K562 (cell line): ENCODE measurements around the gene SLC35B4. TPM values are rescaled to one million over a fixed set of nuclear protein-coding genes. Genes with fewer than 3 reads are reported as not detected.
A peak's percentile ranks its signal among the peaks of the same experiment; 100 is the strongest.

Experiments
- C11orf30 ChIP-seq: fragments of 450-650 bp; IDR thresholded peaks from 2 replicates; pipeline ENCODE4 v1.6.1; 2016; ENCODE audit warnings: low read depth, mild to moderate bottlenecking
- CTBP1 ChIP-seq: fragments of 450-650 bp; IDR thresholded peaks from 2 replicates; pipeline ENCODE4 v1.6.1; 2016; ENCODE audit warnings: borderline replicate concordance
- CXXC5 ChIP-seq: fragments of 250-450 bp; sonication (Bioruptor Pico); IDR thresholded peaks from 2 replicates; pipeline ENCODE4 v1.8.0; 2022; ENCODE audit warnings: inconsistent platforms, mild to moderate bottlenecking, moderate library complexity
- DMBX1 ChIP-seq: fragments of 250-450 bp; sonication (Bioruptor Pico); IDR thresholded peaks from 2 replicates; pipeline ENCODE4 v1.8.0; 2022; ENCODE audit warnings: inconsistent platforms, mild to moderate bottlenecking, moderate library complexity, borderline replicate concordance
- DPF2 ChIP-seq: fragments of 450-650 bp; IDR thresholded peaks from 2 replicates; pipeline ENCODE4 v1.6.1; 2016
- E2F1 ChIP-seq: sonication (generic); formaldehyde crosslinking; IDR thresholded peaks from 2 replicates; pipeline ENCODE4 v1.8.1; 2023; ENCODE audit warnings: mild to moderate bottlenecking, missing genetic modification reagents, moderate library complexity
- GABPA ChIP-seq: fragments of 200-800 bp; sonication (Bioruptor generic); conservative IDR thresholded peaks from 2 replicates; pipeline ENCODE4 v1.6.1; 2016; ENCODE audit warnings: low read depth, missing genetic modification characterization, missing compliant biosample characterization
- KLF6 ChIP-seq: fragments of 250-450 bp; sonication (Bioruptor Pico); IDR thresholded peaks from 2 replicates; pipeline ENCODE4 v1.4.0; 2020; ENCODE audit warnings: mild to moderate bottlenecking, moderate library complexity, borderline replicate concordance
- MAX ChIP-seq: sonication (generic); formaldehyde crosslinking; IDR thresholded peaks from 2 replicates; pipeline ENCODE4 v1.9.0; 2022; ENCODE audit warnings: mild to moderate bottlenecking, missing genetic modification reagents
- MBD2 ChIP-seq: sonication (generic); IDR thresholded peaks from 2 replicates; pipeline ENCODE4 v1.6.1; 2016; ENCODE audit warnings: low read depth, borderline replicate concordance
- MYC ChIP-seq, 2 experiments: fragments of 250-450 bp in 1 of 2; sonication (Bioruptor Pico) in 1 of 2; IDR thresholded peaks; 2 replicates each; pipeline versions ENCODE4 v1.5.1 to v1.6.1; 2012 to 2021; ENCODE audit warnings: low read depth in 2 of 2, borderline replicate concordance in 1 of 2, improper control_type of control experiment in 1 of 2, low read length in 1 of 2, mild to moderate bottlenecking in 1 of 2, moderate library complexity in 1 of 2
- NBN ChIP-seq: fragments of 450-650 bp; IDR thresholded peaks from 2 replicates; pipeline ENCODE4 v1.6.1; 2016; ENCODE audit warnings: low read depth, mild to moderate bottlenecking
- NFE2 ChIP-seq: IDR thresholded peaks from 2 replicates; pipeline ENCODE4 v1.6.1; 2014; ENCODE audit warnings: antibody characterized with exemption, low read depth
- RB1 ChIP-seq: fragments of 450-650 bp; IDR thresholded peaks from 2 replicates; pipeline ENCODE4 v1.6.1; 2017; ENCODE audit warnings: low read depth, mild to moderate bottlenecking
- VEZF1 ChIP-seq: fragments of 200-800 bp; sonication (Bioruptor generic); IDR thresholded peaks from 2 replicates; pipeline ENCODE4 v1.6.1; 2017; ENCODE audit warnings: missing genetic modification characterization, missing compliant biosample characterization
- ZBTB43 ChIP-seq: sonication (generic); formaldehyde crosslinking; IDR thresholded peaks from 2 replicates; pipeline ENCODE4 v1.8.0; 2023; ENCODE audit warnings: mild to moderate bottlenecking, missing genetic modification reagents
- ZEB2 ChIP-seq: fragments of 450-650 bp; IDR thresholded peaks from 2 replicates; pipeline ENCODE4 v1.6.1; 2016
- ZNF398 ChIP-seq: fragments of 250-450 bp; sonication (Bioruptor Pico); IDR thresholded peaks from 2 replicates; pipeline ENCODE4 v1.8.0; 2021; ENCODE audit warnings: moderate library complexity, mild to moderate bottlenecking, inconsistent platforms
- ZNF740 ChIP-seq, 3 experiments: fragments of 200-800 bp in 1 of 3; sonication (Bioruptor generic) in 1 of 3; sonication (generic) in 1 of 3; formaldehyde crosslinking in 1 of 3; IDR thresholded peaks; 2 replicates each; pipeline versions ENCODE4 v1.6.1 to v1.8.0; 2016 to 2022; ENCODE audit warnings: mild to moderate bottlenecking in 2 of 3, missing compliant biosample characterization in 2 of 3, missing genetic modification characterization in 2 of 3, missing genetic modification reagents in 1 of 3
- ZNF76 ChIP-seq: fragments of 250-450 bp; sonication (Bioruptor Pico); IDR thresholded peaks from 2 replicates; pipeline ENCODE4 v1.4.0; 2020; ENCODE audit warnings: mild to moderate bottlenecking, moderate library complexity, borderline replicate concordance
- polyA plus RNA-seq, 8 experiments: library from polyadenylated mRNA; depleted of rRNA in 4 of 8; stranded (reverse) in 5 of 8; unstranded in 3 of 8; fragments of >200 nt; fragmentation: Nextera tagmentation in 2 of 8; fragmentation: Illumina TruSeq in 1 of 8; extraction: Ambion mirVana in 2 of 8; extraction: Trizol in 1 of 8; gene quantifications; 2 replicates each; pipeline versions ENCODE4 v1.2.1 to v1.2.3, GENCODE V29; 2011 to 2014; ENCODE audit warnings: inconsistent platforms in 1 of 8, missing spikeins in 1 of 8
- total RNA-seq, 7 experiments: library from RNA; depleted of rRNA in 6 of 7; stranded (reverse); fragments of >200 nt in 6 of 7; fragmentation: Illumina TruSeq in 2 of 7; extraction: Trizol in 2 of 7; gene quantifications; 2 replicates each; pipeline versions ENCODE4 v1.2.1 to v1.2.3, GENCODE V29; 2011 to 2021; ENCODE audit warnings: low replicate concordance in 1 of 7

Gene SLC35B4
- total and polyA plus RNA-seq, 9 of the 15 experiments (the other 6 are each of a cell fraction or from before 2014, with no cell fraction given), result 6.1 to 34.9 (median 17.6) TPM

- TF ChIP-seq MYC (IDR thresholded peaks at IDR 0.05; ENCODE audit: low read depth, low read length), result no peak
- no peak for TF ChIP-seq MYC (CRISPR knock-in tag; IDR thresholded peaks at IDR 0.05; ENCODE audit: borderline replicate concordance, low read depth)
- no peak for TF ChIP-seq ZNF76 (CRISPR knock-in tag)
- TF ChIP-seq DPF2, result peak; percentile 66
- peak; percentile 90 for TF ChIP-seq ZEB2
- peak; percentile 51; the same call in 1 of the 2 replicates for TF ChIP-seq C11orf30
- TF ChIP-seq CXXC5 (CRISPR knock-in tag), result 0 out of 2 replicates have a peak, but pooled peaks have one; percentile 18
- no peak for TF ChIP-seq KLF6
- no peak for TF ChIP-seq ZBTB43 (CRISPR knock-in tag)
- peak; percentile 59; the same call in 1 of the 2 replicates for TF ChIP-seq NFE2
- TF ChIP-seq GABPA (tag), result no peak
- TF ChIP-seq ZNF398 (CRISPR knock-in tag), result no peak
- no peak for TF ChIP-seq ZNF740 (CRISPR knock-in tag; IDR thresholded peaks at IDR 0.05)
- no peak for TF ChIP-seq ZNF740 (tag; IDR thresholded peaks at IDR 0.05)
- no peak for TF ChIP-seq E2F1 (CRISPR knock-in tag)
- 0 out of 2 replicates have a peak, but pooled peaks have one; percentile 0 for TF ChIP-seq VEZF1 (CRISPR knock-in tag)
- TF ChIP-seq CTBP1, result peak; percentile 77
- TF ChIP-seq MAX (CRISPR knock-in tag), result no peak
- no peak for TF ChIP-seq RB1
- no peak for TF ChIP-seq NBN
- TF ChIP-seq DMBX1 (CRISPR knock-in tag), result no peak
- no peak for TF ChIP-seq MBD2
Measured at GRCh38 chr7:134365341-134366054, 48.8 kb upstream of the SLC35B4 start (continued).
